Gastroesophageal sphincter (tissue), 4 donors: ENCODE data around the gene WDR3. TPM values are rescaled to one million over a fixed set of nuclear protein-coding genes. Genes with fewer than 3 reads are reported as not detected.

Source experiments
- ATAC-seq: fragments of 150-250 bp; one replicate; pipeline ENCODE4 v1.9.1; 2016; ENCODE audit warnings: mild to moderate bottlenecking, moderate library complexity
- H3K27ac ChIP-seq, 4 donors: fragments of 200-600 bp; sonication (generic) in 3 of 4; 1 replicate in 3 of 4; 2 replicates in 1 of 4; pipeline ENCODE4 v1.5.1; 2016 to 2019
- H3K27me3 ChIP-seq: fragments of 200-600 bp; sonication (generic); one replicate; pipeline ENCODE4 v1.5.1; 2019
- H3K36me3 ChIP-seq, 2 donors: fragments of 200-600 bp; sonication (generic); one replicate each; pipeline ENCODE4 v1.5.1; 2019; ENCODE audit warnings: control low read depth in 1 of 2
- H3K4me1 ChIP-seq, 3 donors: fragments of 200-600 bp; sonication (generic); 1 replicate in 2 of 3; 2 replicates in 1 of 3; pipeline ENCODE4 v1.5.1; 2016 to 2019; ENCODE audit warnings: control low read depth in 2 of 3
- H3K4me3 ChIP-seq, 2 donors: fragments of 200-600 bp; sonication (generic); one replicate each; pipeline ENCODE4 v1.5.1; 2019; ENCODE audit warnings: mild to moderate bottlenecking in 1 of 2, moderate library complexity in 1 of 2
- H3K9me3 ChIP-seq, 3 donors: fragments of 200-600 bp; sonication (generic); one replicate each; pipeline ENCODE4 v1.5.1; 2017 to 2019; ENCODE audit warnings: control low read depth in 2 of 3
- CTCF ChIP-seq, 4 experiments: fragments of 200-600 bp in 2 of 4; fragments of 450-650 bp in 2 of 4; sonication (generic) in 1 of 4; IDR thresholded peaks; one replicate each; pipeline ENCODE4 v1.5.1; 2017 to 2019; ENCODE audit warnings: antibody characterized with exemption in 4 of 4, mild to moderate bottlenecking in 2 of 4, moderate library complexity in 2 of 4
- EP300 ChIP-seq: sonication (generic); formaldehyde crosslinking; IDR thresholded peaks from one replicate; pipeline ENCODE4 v1.6.1; 2017; ENCODE audit warnings: antibody characterized with exemption, mild to moderate bottlenecking
- POLR2A ChIP-seq, 2 donors: fragments of 450-650 bp; IDR thresholded peaks; one replicate each; pipeline ENCODE4 v1.6.1; 2017; ENCODE audit warnings: antibody characterized with exemption in 2 of 2, mild to moderate bottlenecking in 2 of 2, moderate library complexity in 1 of 2
- POLR2AphosphoS5 ChIP-seq: sonication (generic); formaldehyde crosslinking; IDR thresholded peaks from one replicate; pipeline ENCODE4 v1.6.1; 2017; ENCODE audit warnings: antibody characterized with exemption
- WGBS, 2 donors: methylation state at CpG; one replicate each; pipeline ENCODE4 v1.1.5; 2018; ENCODE audit warnings: low coverage in 1 of 2; 5-methylcytosine and 5-hydroxymethylcytosine counted together
- total RNA-seq, 4 donors: library from RNA; depleted of rRNA; stranded (reverse); fragments of >200 nt; gene quantifications; one replicate each; pipeline ENCODE4 v1.1.0, GENCODE V29; 2016

WDR3 gene
- total RNA-seq, 4 donors from 2014 or later: 6.9 to 15.9 (median 11.7) TPM

DNA sequence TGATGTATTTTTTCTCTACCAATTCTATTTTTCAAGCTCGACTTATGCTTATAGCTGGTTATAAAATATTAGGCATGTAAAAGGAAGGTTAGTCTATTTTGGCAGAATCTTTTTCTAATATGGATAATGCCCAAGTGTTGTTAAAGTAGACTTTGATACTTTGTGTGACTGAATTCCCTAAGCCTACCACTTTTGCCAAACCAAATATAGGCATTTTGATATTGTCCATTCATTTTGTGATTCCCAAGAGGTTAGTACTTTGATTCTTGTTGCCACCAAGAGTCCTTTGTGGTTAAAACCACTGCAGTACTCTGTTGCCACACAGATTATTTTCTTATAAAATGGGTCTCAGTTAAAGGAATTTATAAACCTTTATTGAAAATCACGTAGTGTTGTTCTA, 4.2 kb downstream of the WDR3 start:
- no peak for ATAC-seq
- 92 to 93% methylated on average over 2 of the region's 2 CpGs for WGBS, 2 donors
- H3K4me1 ChIP-seq: peaks cover 4 to 24% (median 8%) of the 10 kb centered on the region in 3 donors
- no peak for TF ChIP-seq POLR2AphosphoS5
- TF ChIP-seq POLR2A (IDR thresholded peaks at IDR 0.05): no peak
- no peak for TF ChIP-seq CTCF (IDR thresholded peaks at IDR 0.05)
- no peak for TF ChIP-seq EP300
- H3K27ac ChIP-seq: no peak overlapping the region
- no peaks in the 10 kb centered on the region for H3K9me3 ChIP-seq
- H3K36me3 ChIP-seq: peaks cover 0 to 45% of the 10 kb centered on the region in 2 donors
- H3K4me3 ChIP-seq: no peak overlapping the region
- H3K27me3 ChIP-seq: no peaks in the 10 kb centered on the region

DNA sequence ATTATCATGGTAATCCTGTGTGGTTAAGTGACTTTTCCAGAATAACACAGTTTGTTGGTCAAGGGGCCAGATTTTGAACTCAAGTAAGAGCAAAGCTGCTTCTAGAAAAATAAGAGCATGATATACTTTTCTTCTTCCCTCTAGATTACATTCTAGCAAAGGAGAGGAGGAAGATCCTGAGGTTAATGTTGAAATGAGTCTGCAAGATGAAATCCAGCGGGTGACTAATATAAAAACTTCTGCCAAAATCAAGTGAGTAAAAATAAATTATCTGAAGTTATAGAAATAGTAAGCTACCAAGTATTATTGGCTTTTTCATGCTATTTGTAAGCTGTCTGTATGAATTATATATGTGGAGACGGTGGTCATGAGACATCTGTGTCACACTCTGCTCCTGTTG, 12.8 kb downstream of the WDR3 start:
- no peak for ATAC-seq
- no peak overlapping the region for H3K27ac ChIP-seq
- no peak for TF ChIP-seq POLR2A (IDR thresholded peaks at IDR 0.05)
- TF ChIP-seq POLR2AphosphoS5: no peak
- TF ChIP-seq EP300: no peak
- no peak for TF ChIP-seq CTCF (IDR thresholded peaks at IDR 0.05)
- 67 to 98% methylated on average over 1 to 2 of the region's 2 CpGs for WGBS, 2 donors
- no peaks in the 10 kb centered on the region for H3K9me3 ChIP-seq
- no peaks in the 10 kb centered on the region for H3K4me1 ChIP-seq
- H3K4me3 ChIP-seq: no peak overlapping the region
- peaks cover 5 to 100% of the 10 kb centered on the region in 2 donors for H3K36me3 ChIP-seq
- H3K27me3 ChIP-seq: no peaks in the 10 kb centered on the region

- TF ChIP-seq POLR2AphosphoS5: no peak
- TF ChIP-seq POLR2A (IDR thresholded peaks at IDR 0.05): no peak
- TF ChIP-seq EP300: no peak
- TF ChIP-seq CTCF (IDR thresholded peaks at IDR 0.05): no peak
- no peak for ATAC-seq
- Histone ChIP-seq H3K27me3 (no peaks in the 10 kb centered on the region), H3K4me1 (no peaks in the 10 kb centered on the region), H3K4me3 (no peak overlapping the region), H3K9me3 (no peaks in the 10 kb centered on the region), H3K36me3 (peaks cover 11 to 100% of the 10 kb centered on the region in 2 donors), H3K27ac (no peak overlapping the region)
- WGBS, 2 donors: 83 to 94% methylated on average over 1 of the region's 1 CpG
Observed at GRCh38 chr1:117952386-117952785, 22.8 kb downstream of the WDR3 start.

DNA sequence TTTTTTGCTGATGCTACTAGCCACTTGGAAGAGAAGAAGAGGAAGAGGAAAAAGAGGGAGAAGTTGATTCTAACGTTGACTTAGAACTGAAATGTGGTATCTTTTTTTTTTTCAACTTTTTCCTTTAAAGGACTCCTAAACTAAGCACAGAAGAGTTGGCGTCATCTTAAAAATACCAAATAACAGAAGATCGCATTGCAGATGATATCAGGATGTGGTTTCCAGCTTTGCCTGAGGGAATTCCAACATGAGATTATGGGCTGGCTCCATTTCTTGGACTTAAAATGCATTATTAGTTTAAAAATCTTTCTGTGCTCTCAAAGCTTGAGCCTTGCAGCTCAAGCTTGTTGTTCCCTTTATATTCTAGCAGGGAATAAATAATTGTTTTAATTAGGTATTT, 29.8 kb downstream of the WDR3 start:
- no peak for TF ChIP-seq POLR2A (IDR thresholded peaks at IDR 0.05)
- no peak for TF ChIP-seq POLR2AphosphoS5
- no peak for TF ChIP-seq CTCF (IDR thresholded peaks at IDR 0.05)
- no peak for TF ChIP-seq EP300
- ATAC-seq: no peak
- Histone ChIP-seq H3K27me3 (no peaks in the 10 kb centered on the region), H3K9me3 (no peaks in the 10 kb centered on the region), H3K4me3 (no peak overlapping the region), H3K36me3 (peaks cover 4 to 84% of the 10 kb centered on the region in 2 donors), H3K27ac (no peak overlapping the region), H3K4me1 (no peaks in the 10 kb centered on the region)
- 85 to 88% methylated on average over 3 of the region's 3 CpGs for WGBS, 2 donors

DNA sequence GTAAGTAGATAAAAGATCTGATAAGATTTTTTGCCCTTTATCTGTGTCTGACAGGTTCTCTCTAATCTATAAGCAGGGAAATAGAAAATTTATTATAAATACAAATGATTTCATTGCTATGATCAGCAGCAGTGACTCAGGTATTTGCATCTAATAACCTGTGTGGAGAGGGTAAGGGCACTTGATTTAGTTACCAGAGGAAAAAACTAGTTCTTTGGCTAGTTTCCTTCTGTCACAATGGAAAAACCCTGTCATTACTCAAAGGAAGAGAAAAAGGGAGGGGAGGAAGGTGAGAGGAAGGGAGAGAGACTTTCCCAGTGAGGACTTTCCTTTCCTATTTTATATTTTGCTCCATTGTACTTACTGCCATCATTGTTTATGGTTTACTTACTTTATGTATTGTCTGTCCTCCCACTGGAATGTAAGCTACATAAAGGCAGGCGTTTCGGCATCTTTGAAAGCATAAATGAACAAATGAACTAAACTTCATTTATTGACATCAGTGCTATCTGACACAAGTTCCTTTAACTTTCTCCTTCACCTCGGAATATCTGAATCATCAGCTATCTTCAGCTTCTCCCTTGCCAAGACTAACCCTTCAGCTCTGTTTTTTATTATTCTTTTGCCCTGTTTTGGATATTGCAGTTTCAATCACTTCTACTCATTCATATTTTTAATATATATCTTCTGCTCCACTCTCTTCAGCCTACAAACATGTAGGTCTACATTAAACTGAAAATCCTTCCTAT, 34.9 kb downstream of the WDR3 start:
- H3K4me3 ChIP-seq: no peak overlapping the region
- no peak overlapping the region for H3K27ac ChIP-seq
- H3K4me1 ChIP-seq: no peaks in the 10 kb centered on the region
- TF ChIP-seq EP300: no peak
- no peak for TF ChIP-seq POLR2A (IDR thresholded peaks at IDR 0.05)
- no peak for TF ChIP-seq CTCF (IDR thresholded peaks at IDR 0.05)
- TF ChIP-seq POLR2AphosphoS5: no peak
- no peaks in the 10 kb centered on the region for H3K27me3 ChIP-seq
- ATAC-seq: no peak
- H3K9me3 ChIP-seq: no peaks in the 10 kb centered on the region
- 74 to 80% methylated on average over 3 of the region's 3 CpGs for WGBS, 2 donors
- peaks cover 0 to 33% of the 10 kb centered on the region in 2 donors for H3K36me3 ChIP-seq
